Measurements from ENCODE around the gene RND1. TPM values are rescaled to one million over a fixed set of nuclear protein-coding genes. Genes with fewer than 3 reads are reported as not detected.

RND1 gene
- polyA plus RNA-seq, 1 donor (not counting 4 experiments of a cell fraction or from before 2014, with no cell fraction given) = 0.16 TPM

DNA sequence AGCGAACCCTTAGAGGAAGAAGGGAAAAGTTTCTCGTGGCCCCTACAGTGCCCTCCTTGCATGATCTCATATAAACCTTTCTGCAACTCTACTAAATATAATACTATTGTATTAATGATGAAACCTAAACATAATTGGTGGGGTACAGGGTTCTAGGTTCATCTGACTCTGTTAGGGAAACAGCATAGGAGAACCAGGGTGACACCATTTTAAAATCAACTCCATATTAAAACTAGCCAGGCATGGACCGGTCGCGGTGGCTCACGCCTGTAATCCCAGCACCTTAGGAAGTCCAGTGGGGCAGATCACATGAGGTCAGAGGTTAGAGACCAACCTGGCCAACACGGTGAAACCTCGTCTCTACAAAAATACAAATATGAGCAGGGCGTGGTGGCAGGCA is 15.0 kb upstream of the RND1 start:
- dilution Hi-C loops (cut with MboI; ENCODE audit: extremely low pct_ligation_motif_present, low sequenced_read_pairs) = no loop called here

DNA sequence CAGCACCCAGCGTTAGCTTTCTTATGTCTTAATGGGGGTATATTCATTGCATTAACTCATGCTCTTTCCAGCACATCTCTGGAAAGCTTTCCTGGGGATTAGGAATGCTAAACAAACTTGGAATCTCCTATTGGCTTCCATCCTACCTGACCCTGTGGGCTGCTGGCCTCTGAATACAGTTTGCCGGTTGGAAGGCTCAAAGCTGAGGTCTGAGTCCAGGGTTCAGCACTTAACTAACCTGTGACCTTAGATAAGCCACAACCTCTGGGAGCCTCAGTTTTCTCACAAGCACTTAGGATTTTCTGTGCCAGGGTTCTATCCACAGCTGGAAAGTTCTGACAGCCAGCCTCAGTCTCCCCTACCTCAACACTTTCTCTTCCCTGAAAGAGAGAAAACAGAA is 12.9 kb upstream of the RND1 start:
- peaks cover 4% of the 10 kb centered on the region for H3K4me1 ChIP-seq (ENCODE audit: control insufficient read depth, extremely low read depth, insufficient read depth, low read length)
- H4K20me1 ChIP-seq (ENCODE audit: control insufficient read depth, extremely low read depth, insufficient read depth, low read length) = no peaks in the 10 kb centered on the region
- no peaks in the 10 kb centered on the region for H3K9me3 ChIP-seq (ENCODE audit: control insufficient read depth, low read depth, low read length)
- no peaks in the 10 kb centered on the region for H3K79me2 ChIP-seq (ENCODE audit: control insufficient read depth, insufficient read depth, low read length)
- no peak overlapping the region for H3K9ac ChIP-seq (ENCODE audit: control insufficient read depth, extremely low read depth, insufficient read depth, low read length)
- peaks cover 28% of the 10 kb centered on the region for H3K27me3 ChIP-seq (ENCODE audit: control insufficient read depth, extremely low read depth, insufficient read depth, low read length)
- FAIRE-seq (no peak), DNase-seq (ENCODE audit: low read depth, low spot score) (no peak)
- H3K4me3 ChIP-seq (ENCODE audit: control insufficient read depth in 2 of 3, extremely low read depth in 1 of 3, insufficient read depth in 2 of 3, low read depth in 1 of 3, low read length in 3 of 3) = no peak overlapping the region
- dilution Hi-C loops (cut with MboI; ENCODE audit: extremely low pct_ligation_motif_present, low sequenced_read_pairs) = no loop called here
- H2AFZ ChIP-seq (ENCODE audit: control insufficient read depth, low read length) = no peak overlapping the region
- H3K4me2 ChIP-seq (ENCODE audit: control insufficient read depth, extremely low read depth, insufficient read depth, low read depth, low read length) = no peak overlapping the region
- H3K36me3 ChIP-seq (ENCODE audit: control insufficient read depth in 2 of 2, extremely low read depth in 1 of 2, insufficient read depth in 2 of 2, low read length in 2 of 2) = no peaks in the 10 kb centered on the region
- TF ChIP-seq, protein P1, sequence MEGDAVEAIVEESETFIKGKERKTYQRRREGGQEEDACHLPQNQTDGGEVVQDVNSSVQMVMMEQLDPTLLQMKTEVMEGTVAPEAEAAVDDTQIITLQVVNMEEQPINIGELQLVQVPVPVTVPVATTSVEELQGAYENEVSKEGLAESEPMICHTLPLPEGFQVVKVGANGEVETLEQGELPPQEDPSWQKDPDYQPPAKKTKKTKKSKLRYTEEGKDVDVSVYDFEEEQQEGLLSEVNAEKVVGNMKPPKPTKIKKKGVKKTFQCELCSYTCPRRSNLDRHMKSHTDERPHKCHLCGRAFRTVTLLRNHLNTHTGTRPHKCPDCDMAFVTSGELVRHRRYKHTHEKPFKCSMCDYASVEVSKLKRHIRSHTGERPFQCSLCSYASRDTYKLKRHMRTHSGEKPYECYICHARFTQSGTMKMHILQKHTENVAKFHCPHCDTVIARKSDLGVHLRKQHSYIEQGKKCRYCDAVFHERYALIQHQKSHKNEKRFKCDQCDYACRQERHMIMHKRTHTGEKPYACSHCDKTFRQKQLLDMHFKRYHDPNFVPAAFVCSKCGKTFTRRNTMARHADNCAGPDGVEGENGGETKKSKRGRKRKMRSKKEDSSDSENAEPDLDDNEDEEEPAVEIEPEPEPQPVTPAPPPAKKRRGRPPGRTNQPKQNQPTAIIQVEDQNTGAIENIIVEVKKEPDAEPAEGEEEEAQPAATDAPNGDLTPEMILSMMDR (optimal IDR thresholded peaks at IDR 0.05 in 1 of 3, IDR thresholded peaks at IDR 0.05 in 1 of 3, conservative IDR thresholded peaks at IDR 0.05 in 1 of 3; ENCODE audit: extremely low read depth in 1 of 3, insufficient read depth in 2 of 3, low read length in 3 of 3) = no peak
- no peak for TF ChIP-seq EZH2 (IDR thresholded peaks at IDR 0.05; ENCODE audit: low read length)
- H3K27ac ChIP-seq (ENCODE audit: control insufficient read depth, insufficient read depth, low read length) = no peak overlapping the region
- H3K9me1 ChIP-seq (ENCODE audit: control insufficient read depth, extremely low read depth, insufficient read depth, low read length) = no peaks in the 10 kb centered on the region

More for the DNA sequence above, 15.0 kb upstream of the RND1 start:
- Histone ChIP-seq H3K79me2 (ENCODE audit: control insufficient read depth, insufficient read depth, low read length) (no peaks in the 10 kb centered on the region), H3K4me1 (ENCODE audit: control insufficient read depth, extremely low read depth, insufficient read depth, low read length) (peaks cover 4% of the 10 kb centered on the region), H3K9ac (ENCODE audit: control insufficient read depth, extremely low read depth, insufficient read depth, low read length) (no peak overlapping the region), H3K9me1 (ENCODE audit: control insufficient read depth, extremely low read depth, insufficient read depth, low read length) (no peaks in the 10 kb centered on the region), H3K27ac (ENCODE audit: control insufficient read depth, insufficient read depth, low read length) (no peak overlapping the region), H3K27me3 (ENCODE audit: control insufficient read depth, extremely low read depth, insufficient read depth, low read length) (peaks cover 29% of the 10 kb centered on the region), H2AFZ (ENCODE audit: control insufficient read depth, low read length) (no peak overlapping the region), H3K4me2 (ENCODE audit: control insufficient read depth, extremely low read depth, insufficient read depth, low read depth, low read length) (no peak overlapping the region), H3K36me3 (ENCODE audit: control insufficient read depth in 2 of 2, extremely low read depth in 1 of 2, insufficient read depth in 2 of 2, low read length in 2 of 2) (no peaks in the 10 kb centered on the region), H3K9me3 (ENCODE audit: control insufficient read depth, low read depth, low read length) (no peaks in the 10 kb centered on the region), H3K4me3 (ENCODE audit: control insufficient read depth in 2 of 3, extremely low read depth in 1 of 3, insufficient read depth in 2 of 3, low read depth in 1 of 3, low read length in 3 of 3) (no peak overlapping the region), H4K20me1 (ENCODE audit: control insufficient read depth, extremely low read depth, insufficient read depth, low read length) (no peaks in the 10 kb centered on the region)
- no peak for DNase-seq (ENCODE audit: low read depth, low spot score)
- no peak for TF ChIP-seq EZH2 (IDR thresholded peaks at IDR 0.05; ENCODE audit: low read length)
- TF ChIP-seq, protein P1 (optimal IDR thresholded peaks at IDR 0.05 in 1 of 3, IDR thresholded peaks at IDR 0.05 in 1 of 3, conservative IDR thresholded peaks at IDR 0.05 in 1 of 3; ENCODE audit: extremely low read depth in 1 of 3, insufficient read depth in 2 of 3, low read length in 3 of 3) = no peak
- no peak for FAIRE-seq

All from keratinocyte (primary cell).